Liver (tissue), 4 donors: ENCODE data around the gene ITGAE. TPM values are rescaled to one million over a fixed set of nuclear protein-coding genes. Genes with fewer than 3 reads are reported as not detected.

Experiments
- polyA plus RNA-seq, 2 donors: library from polyadenylated mRNA; stranded (reverse) in 1 of 2; unstranded in 1 of 2; fragments of 200-250 nt in 1 of 2; fragments of >200 nt in 1 of 2; fragmentation: Nextera tagmentation in 1 of 2; extraction: Ambion mirVana in 1 of 2; gene quantifications; one replicate each; pipeline versions ENCODE4 v1.2.1 to v1.2.3, GENCODE V29; 2013 to 2015
- total RNA-seq, 2 donors: library from RNA; depleted of rRNA; stranded (reverse); fragments of >200 nt; gene quantifications; one replicate each; pipeline ENCODE4 v1.2.3, GENCODE V29; 2014
- donor health status: healthy.
- donor health status: healthy.
- donor health status: healthy.

The ITGAE gene
- total and polyA plus RNA-seq, 4 donors = 6.5 to 17.7 (median 12.1) TPM

Other genes starting within 250 kb of the ITGAE start
- under 1 TPM; 0.19 to 0.33 TPM for gene TRPV3, start 243.4 kb downstream of the ITGAE start, total RNA-seq
- gene TRPV3, start 243.4 kb downstream of the ITGAE start, polyA plus RNA-seq = under 1 TPM; 0.04 to 0.38 TPM
- gene TRPV1, start 191.8 kb downstream of the ITGAE start, total RNA-seq = 10 to 100 TPM in 1 of 2 donors, 1 to 10 TPM in 1; 2.5 to 12.7 TPM
- gene TRPV1, start 191.8 kb downstream of the ITGAE start, polyA plus RNA-seq = 1 to 10 TPM; 3.0 to 3.7 TPM
- gene SHPK, start 164.9 kb downstream of the ITGAE start, total RNA-seq = 10 to 100 TPM in 1 of 2 donors, 1 to 10 TPM in 1; 9.3 to 66.6 TPM
- gene SHPK, start 164.9 kb downstream of the ITGAE start, polyA plus RNA-seq = 10 to 100 TPM; 16.5 to 17.4 TPM
- 10 to 100 TPM in 1 of 2 donors, 1 to 10 TPM in 1; 8.1 to 15.3 TPM for gene CTNS, start 164.4 kb downstream of the ITGAE start, total RNA-seq
- 10 to 100 TPM in 1 of 2 donors, 1 to 10 TPM in 1; 6.6 to 11.0 TPM for gene CTNS, start 164.4 kb downstream of the ITGAE start, polyA plus RNA-seq
- 10 to 100 TPM; 11.9 to 19.8 TPM for gene TAX1BP3, start 132.6 kb downstream of the ITGAE start, total RNA-seq
- 10 to 100 TPM; 20.1 to 27.7 TPM for gene TAX1BP3, start 132.6 kb downstream of the ITGAE start, polyA plus RNA-seq
- gene EMC6, start 132.4 kb downstream of the ITGAE start, total RNA-seq = 10 to 100 TPM; 12.3 to 15.3 TPM
- 100 to 1,000 TPM in 1 of 2 donors, 10 to 100 TPM in 1; 80.0 to 107 TPM for gene EMC6, start 132.4 kb downstream of the ITGAE start, polyA plus RNA-seq
- 1 to 10 TPM; 1.2 to 1.8 TPM for gene P2RX5, start 105.0 kb downstream of the ITGAE start, total RNA-seq
- gene P2RX5, start 105.0 kb downstream of the ITGAE start, polyA plus RNA-seq = 1 to 10 TPM in 1 of 2 donors, under 1 TPM in 1; 0.31 to 1.1 TPM
- 1 to 10 TPM in 1 of 2 donors, under 1 TPM in 1; 0.08 to 5.8 TPM for gene HASPIN, start 77.3 kb downstream of the ITGAE start, total RNA-seq
- under 1 TPM in 1 of 2 donors, not detected in 1; 0.28 TPM for gene HASPIN, start 77.3 kb downstream of the ITGAE start, polyA plus RNA-seq
- 10 to 100 TPM; 11.8 to 17.1 TPM for gene NCBP3, start 45.1 kb upstream of the ITGAE start, total RNA-seq
- 1 to 10 TPM; 4.6 to 4.8 TPM for gene NCBP3, start 45.1 kb upstream of the ITGAE start, polyA plus RNA-seq
- under 1 TPM; 0.51 to 0.67 TPM for gene CAMKK1, start 91.9 kb upstream of the ITGAE start, total RNA-seq
- under 1 TPM; 0.24 to 0.48 TPM for gene CAMKK1, start 91.9 kb upstream of the ITGAE start, polyA plus RNA-seq
- gene P2RX1, start 115.3 kb upstream of the ITGAE start, total RNA-seq = 1 to 10 TPM in 1 of 2 donors, under 1 TPM in 1; 0.75 to 5.2 TPM
- under 1 TPM; 0.44 to 0.53 TPM for gene P2RX1, start 115.3 kb upstream of the ITGAE start, polyA plus RNA-seq
- 10 to 100 TPM in 1 of 2 donors, 1 to 10 TPM in 1; 4.6 to 17.1 TPM for gene ATP2A3, start 163.2 kb upstream of the ITGAE start, total RNA-seq
- 1 to 10 TPM; 1.4 to 1.8 TPM for gene ATP2A3, start 163.2 kb upstream of the ITGAE start, polyA plus RNA-seq